GM12873 (cell line): Measurements from ENCODE around the gene SEMA3G.

Source experiments
- CTCF ChIP-seq: IDR thresholded peaks from 2 replicates; pipeline ENCODE4 v1.5.1; 2012; ENCODE audit warnings: low read depth, mild to moderate bottlenecking, moderate library complexity, low read length, control low read depth; ENCODE audit not compliant: insufficient read depth; ENCODE audit errors: missing control alignments

SEMA3G gene

GRCh38 chr3:52406791-52407510, 38.0 kb downstream of the SEMA3G start:
- no peak for TF ChIP-seq CTCF

GRCh38 chr3:52406231-52406661, 38.7 kb downstream of the SEMA3G start:
- TF ChIP-seq CTCF, result no peak

GRCh38 chr3:52405601-52406110, 39.2 kb downstream of the SEMA3G start:
- TF ChIP-seq CTCF, result no peak

- no peak for TF ChIP-seq CTCF
Observed at GRCh38 chr3:52405066-52405465, 39.8 kb downstream of the SEMA3G start.

GRCh38 chr3:52404391-52404790, 40.5 kb downstream of the SEMA3G start:
- TF ChIP-seq CTCF, result no peak

GRCh38 chr3:52403955-52404354, 40.9 kb downstream of the SEMA3G start:
- no peak for TF ChIP-seq CTCF

GRCh38 chr3:52403271-52403841, 41.5 kb downstream of the SEMA3G start:
- TF ChIP-seq CTCF, result no peak
